ENCODE results near the gene LUZP2. TPM values are rescaled to one million over a fixed set of nuclear protein-coding genes. Genes with fewer than 3 reads are reported as not detected.

The LUZP2 gene
- total and polyA plus RNA-seq, 9 of the 15 experiments (the other 6 are each of a cell fraction or from before 2014, with no cell fraction given) = not detected

DNA sequence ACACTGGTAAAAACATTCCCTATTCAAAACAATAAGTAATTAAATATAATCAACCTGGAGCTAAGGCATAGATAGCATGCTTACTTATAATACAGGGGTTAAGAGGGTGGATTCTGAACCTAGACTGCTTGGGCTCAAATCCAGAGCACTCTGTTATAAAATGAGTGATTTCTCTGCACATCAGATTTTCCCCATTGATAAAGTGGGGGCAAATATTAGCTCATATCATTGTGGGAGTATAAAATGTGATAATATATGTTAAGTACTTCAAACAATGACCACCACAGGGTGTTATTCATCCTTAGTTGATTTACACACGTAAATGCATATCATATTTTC, 139.4 kb downstream of the LUZP2 start:
- Histone ChIP-seq H3K4me1 (replicated peaks in 1 of 2; ENCODE audit: control insufficient read depth in 2 of 2, insufficient read depth in 2 of 2, low read length in 2 of 2) (no peaks in the 10 kb centered on the region), H3K9ac (ENCODE audit: insufficient read depth in 1 of 2, low read depth in 2 of 2, low read length in 2 of 2) (no peak overlapping the region)
- no peak for FAIRE-seq

More for the DNA sequence above, 139.4 kb downstream of the LUZP2 start:
- no peaks in the 10 kb centered on the region for H3K36me3 ChIP-seq (ENCODE audit: control insufficient read depth, insufficient read depth, low read length)
- H3K79me2 ChIP-seq (ENCODE audit: control insufficient read depth, insufficient read depth, low read length) = no peaks in the 10 kb centered on the region
- intact Hi-C loops (cut with micrococcal nuclease) (no loop called here), in situ Hi-C loops (cut with MboI) (no loop called here)
- H3K4me2 ChIP-seq (ENCODE audit: insufficient read depth, low read length) = no peak overlapping the region
- CTCF ChIA-PET (ENCODE audit: low intra/inter-chr PET ratio) = no interaction called here
- ATAC-seq = no peak
- no peak overlapping the region for H3K27ac ChIP-seq (ENCODE audit: extremely low read depth, low read depth, low read length)
- 0% methylated on average over 1 of the region's 1 CpG for WGBS (ENCODE audit: insufficient coverage, low coverage, missing lambda C conversion rate)
- TF ChIP-seq, protein P1, sequence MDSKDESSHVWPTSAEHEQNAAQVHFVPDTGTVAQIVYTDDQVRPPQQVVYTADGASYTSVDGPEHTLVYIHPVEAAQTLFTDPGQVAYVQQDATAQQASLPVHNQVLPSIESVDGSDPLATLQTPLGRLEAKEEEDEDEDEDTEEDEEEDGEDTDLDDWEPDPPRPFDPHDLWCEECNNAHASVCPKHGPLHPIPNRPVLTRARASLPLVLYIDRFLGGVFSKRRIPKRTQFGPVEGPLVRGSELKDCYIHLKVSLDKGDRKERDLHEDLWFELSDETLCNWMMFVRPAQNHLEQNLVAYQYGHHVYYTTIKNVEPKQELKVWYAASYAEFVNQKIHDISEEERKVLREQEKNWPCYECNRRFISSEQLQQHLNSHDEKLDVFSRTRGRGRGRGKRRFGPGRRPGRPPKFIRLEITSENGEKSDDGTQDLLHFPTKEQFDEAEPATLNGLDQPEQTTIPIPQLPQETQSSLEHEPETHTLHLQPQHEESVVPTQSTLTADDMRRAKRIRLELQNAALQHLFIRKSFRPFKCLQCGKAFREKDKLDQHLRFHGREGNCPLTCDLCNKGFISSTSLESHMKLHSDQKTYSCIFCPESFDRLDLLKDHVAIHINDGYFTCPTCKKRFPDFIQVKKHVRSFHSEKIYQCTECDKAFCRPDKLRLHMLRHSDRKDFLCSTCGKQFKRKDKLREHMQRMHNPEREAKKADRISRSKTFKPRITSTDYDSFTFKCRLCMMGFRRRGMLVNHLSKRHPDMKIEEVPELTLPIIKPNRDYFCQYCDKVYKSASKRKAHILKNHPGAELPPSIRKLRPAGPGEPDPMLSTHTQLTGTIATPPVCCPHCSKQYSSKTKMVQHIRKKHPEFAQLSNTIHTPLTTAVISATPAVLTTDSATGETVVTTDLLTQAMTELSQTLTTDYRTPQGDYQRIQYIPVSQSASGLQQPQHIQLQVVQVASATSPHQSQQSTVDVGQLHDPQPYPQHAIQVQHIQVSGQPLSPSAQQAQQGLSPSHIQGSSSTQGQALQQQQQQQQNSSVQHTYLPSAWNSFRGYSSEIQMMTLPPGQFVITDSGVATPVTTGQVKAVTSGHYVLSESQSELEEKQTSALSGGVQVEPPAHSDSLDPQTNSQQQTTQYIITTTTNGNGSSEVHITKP (IDR thresholded peaks at IDR 0.05; ENCODE audit: partially characterized antibody) = no peak
- TF ChIP-seq BHLHE40 (IDR thresholded peaks at IDR 0.05; ENCODE audit: low read length) = no peak
- no peak for TF ChIP-seq EP400 (IDR thresholded peaks at IDR 0.05)
- TF ChIP-seq, protein P2, sequence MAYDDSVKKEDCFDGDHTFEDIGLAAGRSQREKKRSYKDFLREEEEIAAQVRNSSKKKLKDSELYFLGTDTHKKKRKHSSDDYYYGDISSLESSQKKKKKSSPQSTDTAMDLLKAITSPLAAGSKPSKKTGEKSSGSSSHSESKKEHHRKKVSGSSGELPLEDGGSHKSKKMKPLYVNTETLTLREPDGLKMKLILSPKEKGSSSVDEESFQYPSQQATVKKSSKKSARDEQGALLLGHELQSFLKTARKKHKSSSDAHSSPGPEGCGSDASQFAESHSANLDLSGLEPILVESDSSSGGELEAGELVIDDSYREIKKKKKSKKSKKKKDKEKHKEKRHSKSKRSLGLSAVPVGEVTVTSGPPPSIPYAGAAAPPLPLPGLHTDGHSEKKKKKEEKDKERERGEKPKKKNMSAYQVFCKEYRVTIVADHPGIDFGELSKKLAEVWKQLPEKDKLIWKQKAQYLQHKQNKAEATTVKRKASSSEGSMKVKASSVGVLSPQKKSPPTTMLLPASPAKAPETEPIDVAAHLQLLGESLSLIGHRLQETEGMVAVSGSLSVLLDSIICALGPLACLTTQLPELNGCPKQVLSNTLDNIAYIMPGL (CRISPR knock-in tag; IDR thresholded peaks at IDR 0.05) = no peak
- TF ChIP-seq PCBP2 (IDR thresholded peaks at IDR 0.05; ENCODE audit: low read depth, low read length, poor library complexity, severe bottlenecking) = no peak
- no peak for TF ChIP-seq ZC3H8 (IDR thresholded peaks at IDR 0.05)
- no peak for TF ChIP-seq NUFIP1 (IDR thresholded peaks at IDR 0.05; ENCODE audit: partially characterized antibody)
- TF ChIP-seq ZFP1 (CRISPR knock-in tag; IDR thresholded peaks at IDR 0.05) = no peak
- H3K4me3 ChIP-seq = no peak overlapping the region
- DNase-seq (ENCODE audit: extremely low read depth in 1 of 4, low spot score in 3 of 4) = no peak
- no peak overlapping the region for H2AFZ ChIP-seq (ENCODE audit: low read depth, low read length)
- no peaks in the 10 kb centered on the region for H3K9me3 ChIP-seq (replicated peaks; ENCODE audit: control insufficient read depth, insufficient read depth, low read depth, low read length)
- no TSS peak for BruUV-seq (replicated peaks)
- no peaks in the 10 kb centered on the region for H3K27me3 ChIP-seq (ENCODE audit: control insufficient read depth in 2 of 2, insufficient read depth in 2 of 2, low read length in 2 of 2)
- POLR2A ChIA-PET = no interaction called here
- H3K9me1 ChIP-seq (ENCODE audit: control insufficient read depth, insufficient read depth, low read length) = no peaks in the 10 kb centered on the region
- no peaks in the 10 kb centered on the region for H4K20me1 ChIP-seq (replicated peaks; ENCODE audit: control insufficient read depth, insufficient read depth, low read length)
